ENCODE results near the gene TCTN3.

TCTN3 gene

DNA sequence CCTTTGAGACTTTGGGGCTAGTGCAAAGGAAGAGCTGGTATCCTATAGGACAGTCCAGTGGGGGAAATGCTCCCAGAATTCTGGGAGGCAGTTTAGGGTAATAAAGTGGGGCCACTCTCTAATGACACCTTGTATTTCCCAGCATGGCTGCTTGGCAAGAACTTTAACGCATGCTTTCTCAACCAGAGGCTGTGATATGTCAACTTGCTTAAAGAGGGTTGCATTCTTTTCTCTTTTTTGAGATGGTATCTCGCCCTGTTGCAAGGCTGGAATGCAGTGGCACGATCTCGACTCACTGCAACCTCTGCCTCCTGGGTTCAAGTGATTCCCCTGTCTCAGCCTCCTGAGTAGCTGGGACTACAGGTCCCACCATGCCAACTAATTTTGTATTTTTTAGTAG, 75.6 kb downstream of the TCTN3 start:
- DNase-seq = no peak

DNA sequence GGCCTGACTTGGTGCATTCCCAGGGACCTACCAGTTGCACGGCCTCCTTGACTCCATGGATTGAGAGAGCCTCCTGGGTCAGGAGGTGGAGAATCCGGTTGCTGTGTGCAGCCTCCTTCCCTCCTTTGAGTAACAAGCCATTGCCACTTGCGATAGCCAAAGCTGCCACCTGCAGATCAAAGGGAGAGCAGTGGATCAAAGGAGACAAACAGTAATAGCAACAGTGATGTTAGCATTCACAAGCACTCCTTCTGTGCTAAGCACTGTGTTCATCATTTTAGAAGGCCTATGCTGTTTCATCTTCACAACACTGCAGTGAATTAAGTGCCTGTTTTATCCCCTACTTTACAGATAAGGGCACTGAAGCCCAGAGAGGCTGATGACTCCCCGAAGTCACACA, 77.3 kb downstream of the TCTN3 start:
- no peak for DNase-seq
